Ureter (tissue), 1 donor: ENCODE data around the gene CLK4. TPM values are rescaled to one million over a fixed set of nuclear protein-coding genes. Genes with fewer than 3 reads are reported as not detected.

Source experiments
- DNase-seq: peaks from one replicate; pipeline ENCODE4 v3.0.0-alpha.2; 2020; ENCODE audit warnings: low spot score
- total RNA-seq: library from RNA; stranded (reverse); gene quantifications from one replicate; pipeline ENCODE4 v1.2.4, GENCODE V29; 2023
- donor health status: DM: yes; HTN: yes; CAD: no.

The CLK4 gene
- total RNA-seq, 1 donor from 2014 or later, result 30.5 TPM

GRCh38 chr5:178637356-178638074 lies 10.7 kb upstream of the CLK4 start:
- DNase-seq, result no peak

- no peak for DNase-seq
These were observed 5.4 kb upstream of the CLK4 start for GRCh38 chr5:178632285-178632684.

GRCh38 chr5:178630951-178631350 lies 4.1 kb upstream of the CLK4 start:
- DNase-seq, result no peak

GRCh38 chr5:178630475-178630930 lies 3.7 kb upstream of the CLK4 start:
- DNase-seq, result no peak

GRCh38 chr5:178627259-178627598 lies 379 bp upstream of the CLK4 start:
- DNase-seq, result no peak

GRCh38 chr5:178625679-178626483 lies 969 bp downstream of the CLK4 start:
- DNase-seq, result no peak

GRCh38 chr5:178624631-178625546 lies 2.0 kb downstream of the CLK4 start:
- DNase-seq, result no peak

- no peak for DNase-seq
These were observed 4.1 kb downstream of the CLK4 start for GRCh38 chr5:178622679-178623247.

- DNase-seq, result no peak
These were observed 7.5 kb downstream of the CLK4 start for GRCh38 chr5:178619390-178619789.

- no peak for DNase-seq
These were observed 14.6 kb downstream of the CLK4 start for GRCh38 chr5:178612299-178612698.

GRCh38 chr5:178606269-178606668 lies 20.6 kb downstream of the CLK4 start:
- no peak for DNase-seq

GRCh38 chr5:178605788-178606187 lies 21.1 kb downstream of the CLK4 start:
- no peak for DNase-seq

GRCh38 chr5:178602752-178603151 lies 24.1 kb downstream of the CLK4 start:
- DNase-seq, result no peak

GRCh38 chr5:178595750-178596149 lies 31.1 kb downstream of the CLK4 start:
- DNase-seq, result no peak

- no peak for DNase-seq
These were observed 31.7 kb downstream of the CLK4 start for GRCh38 chr5:178595150-178595549.

GRCh38 chr5:178590924-178591423 lies 35.9 kb downstream of the CLK4 start:
- no peak for DNase-seq

GRCh38 chr5:178590141-178590923 lies 36.5 kb downstream of the CLK4 start, which contains the start of gene COL23A1:
TSS of gene COL23A1 (minus strand) at chr5:178590393.
- DNase-seq, result peak; percentile 65

GRCh38 chr5:178589180-178590140 lies 37.4 kb downstream of the CLK4 start:
- no peak for DNase-seq

- no peak for DNase-seq
These were observed 38.1 kb downstream of the CLK4 start for GRCh38 chr5:178588769-178589168.
